NCI-H146 treated with DMSO at 0.1 percent for 48 hours (cell line): ENCODE measurements around the gene ABCF3.

ENCODE experiments used
- DNase-seq: peaks from one replicate; lab custom pipeline; 2025; ENCODE audit not compliant: unreplicated experiment; lab: John Stamatoyannopoulos, UW

Gene ABCF3

GRCh38 chr3:184166671-184167070, 19.3 kb upstream of the ABCF3 start:
- no peak for DNase-seq

GRCh38 chr3:184167786-184168185, 18.2 kb upstream of the ABCF3 start:
- DNase-seq, result no peak

- DNase-seq, result no peak
These were observed 17.5 kb upstream of the ABCF3 start for GRCh38 chr3:184168363-184169120.

GRCh38 chr3:184169896-184170875, 15.8 kb upstream of the ABCF3 start:
- DNase-seq, result no peak

GRCh38 chr3:184171562-184171961, 14.4 kb upstream of the ABCF3 start:
- no peak for DNase-seq

- no peak for DNase-seq
These were observed 13.2 kb upstream of the ABCF3 start for GRCh38 chr3:184172681-184173373.

- no peak for DNase-seq
These were observed 12.7 kb upstream of the ABCF3 start for GRCh38 chr3:184173374-184173722.

GRCh38 chr3:184174284-184174645, 11.7 kb upstream of the ABCF3 start:
- no peak for DNase-seq

GRCh38 chr3:184174646-184175492, 11.1 kb upstream of the ABCF3 start, which contains the start of gene AP2M1:
Gene AP2M1, plus strand, starts transcription at chr3:184174855. Its CDS starts 2,139 bp downstream, at chr3:184176994.
- peak; percentile 100 for DNase-seq

- no peak for DNase-seq
These were observed 10.5 kb upstream of the ABCF3 start for GRCh38 chr3:184175506-184175905.

- no peak for DNase-seq
These were observed 10.0 kb upstream of the ABCF3 start for GRCh38 chr3:184175981-184176376.

GRCh38 chr3:184176377-184177330, 9.3 kb upstream of the ABCF3 start:
- DNase-seq, result no peak

GRCh38 chr3:184177331-184177731, 8.7 kb upstream of the ABCF3 start:
- DNase-seq, result no peak

- no peak for DNase-seq
These were observed 8.2 kb upstream of the ABCF3 start for GRCh38 chr3:184177767-184178306.

- DNase-seq, result no peak
These were observed 7.4 kb upstream of the ABCF3 start for GRCh38 chr3:184178521-184179138.

GRCh38 chr3:184180165-184180564, 5.8 kb upstream of the ABCF3 start:
- no peak for DNase-seq

GRCh38 chr3:184181596-184181995, 4.4 kb upstream of the ABCF3 start:
- no peak for DNase-seq

GRCh38 chr3:184183679-184184078, 2.3 kb upstream of the ABCF3 start:
- DNase-seq, result no peak
